HG03432 (cell line): ENCODE results near the gene LYSET.
"Not testable (repeated sequence)": the region's sequence is repeated elsewhere in the genome, so short reads cannot be mapped to it uniquely, and the experiment has no call there.

Experiments
- ATAC-seq: cut with Tn5 transposase; IDR thresholded peaks from one replicate; pipeline ENCODE4 v1.9.1; 2021; ENCODE audit warnings: mild to moderate bottlenecking, moderate library complexity; ENCODE audit not compliant: unreplicated experiment

LYSET gene

DNA sequence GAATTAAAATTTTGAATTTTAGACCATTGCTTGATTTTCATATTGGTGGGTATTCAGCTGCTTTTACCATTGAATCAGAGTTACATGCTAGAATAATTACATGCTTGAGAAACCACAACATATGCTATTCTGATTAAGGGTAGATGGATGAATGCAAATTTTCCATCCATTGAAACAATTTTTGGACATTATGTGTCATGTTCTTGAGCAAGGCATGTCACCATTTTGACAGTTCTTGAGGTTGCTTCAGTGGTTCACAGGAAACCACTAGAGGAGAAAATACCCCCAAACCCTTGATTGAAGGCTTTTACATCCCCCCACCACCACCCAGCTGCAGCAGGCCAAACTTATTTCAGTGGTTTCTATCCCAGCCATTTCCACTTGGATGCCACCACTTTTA is 35.4 kb downstream of the LYSET start:
- no peak for ATAC-seq

DNA sequence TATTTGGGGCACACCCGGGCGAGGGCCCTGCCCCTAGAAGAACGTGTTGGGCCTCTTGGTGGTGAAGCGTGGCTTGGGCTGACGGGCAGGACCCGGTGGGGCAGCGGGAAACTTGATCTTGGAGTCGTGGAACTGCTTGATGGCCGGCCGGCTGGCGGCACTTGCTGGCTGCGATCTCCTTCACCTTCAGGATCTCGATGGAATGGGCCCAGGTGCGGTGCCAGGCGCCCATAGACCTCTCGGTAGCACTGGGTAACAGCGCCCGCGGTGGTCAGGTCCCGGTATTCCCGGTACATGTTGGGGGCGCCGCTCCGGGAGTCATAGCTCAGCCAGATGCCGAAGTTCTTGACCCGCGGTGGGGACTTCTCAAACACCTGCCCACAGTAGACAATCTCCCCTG is 38.4 kb downstream of the LYSET start:
- ATAC-seq, result no peak

DNA sequence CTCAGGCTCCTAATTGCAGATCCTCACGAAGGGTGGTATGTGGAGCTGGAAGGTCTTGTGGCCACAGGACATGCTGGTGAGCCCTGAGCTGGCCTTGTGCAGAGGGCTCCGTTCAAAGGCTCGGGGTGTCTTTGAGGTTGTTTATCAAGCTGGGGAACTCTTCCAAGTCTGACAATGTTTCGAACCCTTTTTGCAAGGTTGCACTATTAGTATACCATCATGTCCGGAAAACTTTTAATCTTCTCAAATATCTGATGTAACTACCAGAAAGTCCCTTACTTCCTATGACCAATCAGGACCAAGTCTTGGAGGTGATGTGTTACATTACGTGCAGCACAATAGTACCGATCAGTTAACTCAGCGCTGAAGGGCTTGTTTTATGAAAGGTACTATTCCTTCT is 43.4 kb downstream of the LYSET start:
- no peak for ATAC-seq

DNA sequence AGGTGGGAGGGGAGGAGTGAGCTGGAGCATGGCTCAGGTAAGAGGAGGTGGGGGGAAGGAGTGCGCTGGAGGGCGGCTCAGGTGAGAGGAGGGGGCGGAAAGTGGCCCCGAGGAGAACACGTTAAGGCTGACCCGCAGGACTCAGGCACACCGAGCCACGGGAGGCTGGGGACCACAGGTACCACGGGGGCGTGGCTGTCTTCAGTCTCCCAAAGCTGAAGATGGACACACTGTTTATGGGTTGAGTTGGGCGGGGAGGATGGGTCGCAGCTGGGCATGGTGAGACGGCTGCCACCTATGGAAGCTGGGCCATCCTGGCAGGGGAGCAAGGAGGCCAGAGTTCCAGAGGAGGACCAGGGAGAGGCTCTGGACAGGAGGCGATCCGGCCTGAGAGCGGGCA is 45.4 kb downstream of the LYSET start:
- no peak for ATAC-seq

DNA sequence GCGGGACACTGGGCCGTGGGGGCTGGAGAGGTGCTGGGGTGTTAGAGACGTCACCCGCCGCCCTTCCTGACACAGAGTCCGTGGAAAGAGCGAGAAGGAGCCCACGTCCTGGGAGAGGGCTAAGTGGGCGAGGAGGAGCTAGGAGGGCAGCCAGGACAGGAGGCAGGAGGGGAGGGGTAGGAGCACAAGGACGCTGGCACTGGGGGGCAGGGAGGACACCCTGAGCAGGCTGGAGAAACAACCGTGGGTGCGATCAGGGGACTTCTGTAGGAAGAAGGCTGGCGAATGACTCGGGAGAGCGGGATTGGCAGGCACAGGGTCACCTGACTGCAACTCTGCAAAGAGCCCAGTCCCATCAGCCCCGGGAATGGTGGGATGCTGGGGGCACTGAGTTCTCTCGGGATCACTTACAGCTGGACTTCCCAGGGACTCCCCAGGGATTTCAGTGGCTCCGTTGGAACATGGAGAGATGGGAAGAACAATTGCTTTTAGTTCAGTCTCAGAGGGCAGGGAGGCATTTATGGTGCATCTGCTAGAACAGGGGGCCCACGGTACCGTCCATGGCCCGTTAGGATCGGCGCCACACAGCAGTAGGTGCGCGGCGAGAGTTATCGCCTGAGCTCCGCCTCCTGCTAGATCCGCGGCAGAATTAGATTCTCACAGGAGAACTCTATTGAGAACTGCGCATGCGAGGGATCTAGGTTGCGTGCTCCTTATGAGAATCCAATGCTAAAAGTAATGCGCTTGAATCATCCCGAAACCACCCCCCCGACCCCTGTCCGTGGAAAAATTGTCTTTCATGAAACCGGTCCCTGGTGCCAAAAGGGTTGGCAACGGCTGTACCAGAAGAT is 46.2 kb downstream of the LYSET start:
- no peak for ATAC-seq

DNA sequence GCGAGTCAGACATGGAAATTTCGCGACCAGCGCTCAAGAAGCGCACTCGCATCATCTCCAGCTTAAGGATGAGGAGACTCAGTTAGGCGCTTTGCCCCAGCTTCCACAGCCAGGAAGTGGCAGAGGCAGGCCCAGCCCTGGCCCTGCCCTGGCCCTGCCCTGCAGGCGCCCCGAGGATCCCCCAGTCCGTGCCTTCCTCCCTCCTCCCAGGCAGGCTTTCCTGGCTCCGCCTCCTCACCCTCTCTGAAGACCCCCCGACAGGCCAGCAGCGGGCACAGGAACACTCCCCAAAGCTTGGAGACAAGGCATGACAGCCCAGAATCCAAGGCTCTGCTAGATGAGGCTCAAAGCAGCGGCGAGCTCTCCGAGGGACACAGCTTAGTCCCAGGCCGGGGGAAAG is 47.0 kb downstream of the LYSET start:
- ATAC-seq, result no peak

DNA sequence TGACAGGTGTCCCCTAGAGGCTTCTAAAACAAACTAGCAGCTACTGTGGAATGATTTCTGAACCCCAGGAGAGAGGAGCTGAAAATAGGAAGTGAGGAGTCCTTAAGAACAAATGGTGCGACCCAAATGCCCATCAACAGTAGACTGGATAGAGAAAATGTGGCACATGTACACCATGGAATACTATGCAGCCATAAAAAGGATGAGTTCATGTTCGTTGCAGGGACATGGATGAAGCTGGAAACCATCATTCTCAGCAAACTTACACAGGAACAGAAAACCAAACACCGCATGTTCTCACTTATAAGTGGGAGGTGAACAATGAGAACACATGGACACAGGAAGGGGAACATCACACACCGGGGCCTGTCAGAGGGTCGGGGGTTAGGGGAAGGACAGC is 48.0 kb downstream of the LYSET start:
- not testable (repeated sequence) for ATAC-seq

DNA sequence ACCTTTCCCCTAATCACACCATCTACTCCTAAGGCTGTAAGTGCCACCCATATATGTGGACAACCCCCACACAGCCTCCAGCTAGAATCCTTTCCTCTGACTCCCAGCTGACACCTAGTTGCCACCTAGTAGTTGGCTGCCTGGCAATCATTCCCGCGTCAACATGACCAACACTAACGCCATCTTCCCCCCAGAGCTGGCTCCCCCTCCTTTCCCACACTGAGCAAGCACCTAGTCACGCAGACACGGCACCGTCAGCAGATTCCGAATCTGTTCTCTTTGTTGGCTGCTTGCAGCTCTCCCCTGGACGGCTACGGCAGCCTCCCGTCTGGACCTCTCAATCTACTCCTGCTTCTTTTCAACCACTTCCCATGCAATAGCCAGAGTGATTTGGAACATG is 49.7 kb downstream of the LYSET start:
- ATAC-seq, result no peak
